GM23338 (cell line): ENCODE results near the gene CACNB2.

Source experiments
- REST ChIP-seq: IDR thresholded peaks from one replicate; pipeline ENCODE4 v1.6.1; 2018; ENCODE audit warnings: antibody characterized with exemption; ENCODE audit not compliant: unreplicated experiment
- TF ChIP-seq, protein P1 (sequence below), 2 experiments: fragments of 200-600 bp in 1 of 2; sonication (generic) in 1 of 2; conservative IDR thresholded peaks; 2 replicates each; pipeline versions ENCODE4 v1.5.1 to v1.6.1; 2016 to 2017; ENCODE audit warnings: antibody characterized with exemption in 2 of 2, low read depth in 2 of 2, mild to moderate bottlenecking in 2 of 2, moderate library complexity in 1 of 2
- TF ChIP-seq, protein P2 (sequence below): IDR thresholded peaks from 2 replicates; pipeline ENCODE4 v1.6.1; 2016; ENCODE audit warnings: antibody characterized with exemption

- TF ChIP-seq, protein P1, sequence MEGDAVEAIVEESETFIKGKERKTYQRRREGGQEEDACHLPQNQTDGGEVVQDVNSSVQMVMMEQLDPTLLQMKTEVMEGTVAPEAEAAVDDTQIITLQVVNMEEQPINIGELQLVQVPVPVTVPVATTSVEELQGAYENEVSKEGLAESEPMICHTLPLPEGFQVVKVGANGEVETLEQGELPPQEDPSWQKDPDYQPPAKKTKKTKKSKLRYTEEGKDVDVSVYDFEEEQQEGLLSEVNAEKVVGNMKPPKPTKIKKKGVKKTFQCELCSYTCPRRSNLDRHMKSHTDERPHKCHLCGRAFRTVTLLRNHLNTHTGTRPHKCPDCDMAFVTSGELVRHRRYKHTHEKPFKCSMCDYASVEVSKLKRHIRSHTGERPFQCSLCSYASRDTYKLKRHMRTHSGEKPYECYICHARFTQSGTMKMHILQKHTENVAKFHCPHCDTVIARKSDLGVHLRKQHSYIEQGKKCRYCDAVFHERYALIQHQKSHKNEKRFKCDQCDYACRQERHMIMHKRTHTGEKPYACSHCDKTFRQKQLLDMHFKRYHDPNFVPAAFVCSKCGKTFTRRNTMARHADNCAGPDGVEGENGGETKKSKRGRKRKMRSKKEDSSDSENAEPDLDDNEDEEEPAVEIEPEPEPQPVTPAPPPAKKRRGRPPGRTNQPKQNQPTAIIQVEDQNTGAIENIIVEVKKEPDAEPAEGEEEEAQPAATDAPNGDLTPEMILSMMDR (conservative IDR thresholded peaks at IDR 0.05; ENCODE audit: low read depth in 2 of 2), result no peak
- TF ChIP-seq, protein P2, sequence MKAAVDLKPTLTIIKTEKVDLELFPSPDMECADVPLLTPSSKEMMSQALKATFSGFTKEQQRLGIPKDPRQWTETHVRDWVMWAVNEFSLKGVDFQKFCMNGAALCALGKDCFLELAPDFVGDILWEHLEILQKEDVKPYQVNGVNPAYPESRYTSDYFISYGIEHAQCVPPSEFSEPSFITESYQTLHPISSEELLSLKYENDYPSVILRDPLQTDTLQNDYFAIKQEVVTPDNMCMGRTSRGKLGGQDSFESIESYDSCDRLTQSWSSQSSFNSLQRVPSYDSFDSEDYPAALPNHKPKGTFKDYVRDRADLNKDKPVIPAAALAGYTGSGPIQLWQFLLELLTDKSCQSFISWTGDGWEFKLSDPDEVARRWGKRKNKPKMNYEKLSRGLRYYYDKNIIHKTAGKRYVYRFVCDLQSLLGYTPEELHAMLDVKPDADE, result no peak
- TF ChIP-seq REST, result no peak
Measured at GRCh38 chr10:18438361-18439126, 298.3 kb downstream of the CACNB2 start.
